Right lobe of liver (tissue), 4 donors: ENCODE data around the gene LPCAT4.
"Not testable (repeated sequence)": the region's sequence is repeated elsewhere in the genome, so short reads cannot be mapped to it uniquely, and the experiment has no call there.

ENCODE experiments used
- CTCF ChIP-seq, 4 donors: fragments of 200-600 bp in 3 of 4; fragments of 450-650 bp in 1 of 4; IDR thresholded peaks; one replicate each; pipeline versions ENCODE4 v1.5.1 to v1.8.0; 2016 to 2022; ENCODE audit warnings: antibody characterized with exemption in 4 of 4, mild to moderate bottlenecking in 2 of 4
- POLR2A ChIP-seq: fragments of 450-650 bp; IDR thresholded peaks from one replicate; pipeline ENCODE4 v1.6.1; 2017; ENCODE audit warnings: antibody characterized with exemption, mild to moderate bottlenecking
- donor health status: DM: no; HTN: no; CAD: no.
- donor health status: DM: no; HTN: no; CAD: no.
- donor health status: DM: no; HTN: yes; CAD: no.

GRCh38 chr15:34375541-34375940 lies 8.5 kb upstream of the LPCAT4 start:
- not testable (repeated sequence) for TF ChIP-seq CTCF (IDR thresholded peaks at IDR 0.05); POLR2A
